HEK293 (cell line): Measurements from ENCODE around the gene BLOC1S3.
A peak's percentile ranks its signal among the peaks of the same experiment; 100 is the strongest.

ENCODE experiments used
- CTCF ChIA-PET: fragments of 350-600 bp; formaldehyde crosslinking; extraction: SDS; loops from one replicate; lab custom pipeline; 2021; ENCODE audit warnings: antibody characterized with exemption; lab: Yijun Ruan, JAX
- POLR2A ChIA-PET: fragments of 300-600 bp; formaldehyde crosslinking; extraction: SDS; loops from one replicate; lab custom pipeline; 2020; ENCODE audit warnings: antibody characterized with exemption, inconsistent platforms; lab: Yijun Ruan, JAX
- H3K27ac ChIP-seq: fragments of 200-500 bp; sonication (Bioruptor generic); 2 replicates; pipeline ENCODE4 v1.5.1; 2014; ENCODE audit warnings: low read depth, low read length, control low read depth, inconsistent platforms; ENCODE audit errors: extremely low read depth
- H3K36me3 ChIP-seq, 2 experiments: fragments of 200-500 bp in 1 of 2; sonication (Bioruptor generic) in 1 of 2; 1 replicate in 1 of 2; 2 replicates in 1 of 2; pipeline ENCODE4 v1.5.1; 2014 to 2017; ENCODE audit warnings: inconsistent platforms in 2 of 2, low read length in 2 of 2; ENCODE audit not compliant: control insufficient read depth in 2 of 2, insufficient read depth in 1 of 2
- H3K4me1 ChIP-seq: fragments of 200-500 bp; sonication (Bioruptor generic); 2 replicates; pipeline ENCODE4 v1.5.1; 2014; ENCODE audit warnings: mild to moderate bottlenecking, low read length, inconsistent platforms; ENCODE audit not compliant: control insufficient read depth, insufficient read depth
- H3K4me3 ChIP-seq: 2 replicates; pipeline ENCODE4 v1.5.1; 2011; ENCODE audit warnings: low read depth, mild to moderate bottlenecking, control low read depth, low read length, moderate library complexity
- H3K9me3 ChIP-seq: fragments of 200-500 bp; sonication (Bioruptor generic); 2 replicates; pipeline ENCODE4 v1.5.1; 2014; ENCODE audit warnings: low read depth, low read length, inconsistent platforms; ENCODE audit not compliant: control insufficient read depth, insufficient read depth
- SCRT1 ChIP-seq: fragments of 450-650 bp; formaldehyde crosslinking; IDR thresholded peaks from 2 replicates; pipeline ENCODE4 v1.5.1; 2016; ENCODE audit warnings: missing biosample characterization, missing genetic modification characterization, borderline replicate concordance
- SP7 ChIP-seq: fragments of 450-650 bp; formaldehyde crosslinking; IDR thresholded peaks from 2 replicates; pipeline ENCODE4 v1.5.1; 2016; ENCODE audit warnings: missing biosample characterization, missing genetic modification characterization
- TRIM28 ChIP-seq: IDR thresholded peaks from 2 replicates; pipeline ENCODE4 v1.6.1; 2011; ENCODE audit warnings: low read length, control low read depth, borderline replicate concordance
- ZBTB20 ChIP-seq: fragments of 450-650 bp; formaldehyde crosslinking; IDR thresholded peaks from 2 replicates; pipeline ENCODE4 v1.5.1; 2016; ENCODE audit warnings: missing biosample characterization, missing genetic modification characterization
- ZEB2 ChIP-seq: fragments of 450-650 bp; formaldehyde crosslinking; IDR thresholded peaks from 2 replicates; pipeline ENCODE4 v1.5.1; 2016; ENCODE audit warnings: missing biosample characterization, missing genetic modification characterization
- ZFP41 ChIP-seq: fragments of 450-650 bp; formaldehyde crosslinking; IDR thresholded peaks from 2 replicates; pipeline ENCODE4 v1.5.1; 2016; ENCODE audit warnings: missing biosample characterization, missing genetic modification characterization, borderline replicate concordance
- ZNF10 ChIP-seq: fragments of 450-650 bp; formaldehyde crosslinking; IDR thresholded peaks from 2 replicates; pipeline ENCODE4 v1.5.1; 2017; ENCODE audit warnings: missing biosample characterization, missing genetic modification characterization
- ZNF146 ChIP-seq: fragments of 450-650 bp; formaldehyde crosslinking; IDR thresholded peaks from 2 replicates; pipeline ENCODE4 v1.5.1; 2016; ENCODE audit warnings: missing biosample characterization, missing genetic modification characterization
- ZNF16 ChIP-seq: fragments of 450-650 bp; formaldehyde crosslinking; IDR thresholded peaks from 2 replicates; pipeline ENCODE4 v1.5.1; 2016; ENCODE audit warnings: low read depth, missing biosample characterization, missing genetic modification characterization
- ZNF223 ChIP-seq: fragments of 450-650 bp; formaldehyde crosslinking; IDR thresholded peaks from 2 replicates; pipeline ENCODE4 v1.5.1; 2016; ENCODE audit warnings: missing biosample characterization, missing genetic modification characterization
- ZNF404 ChIP-seq: fragments of 450-650 bp; formaldehyde crosslinking; IDR thresholded peaks from 2 replicates; pipeline ENCODE4 v1.5.1; 2017; ENCODE audit warnings: missing biosample characterization, missing genetic modification characterization
- ZNF510 ChIP-seq: fragments of 450-650 bp; formaldehyde crosslinking; IDR thresholded peaks from 2 replicates; pipeline ENCODE4 v1.5.1; 2018; ENCODE audit warnings: mild to moderate bottlenecking, missing genetic modification characterization, missing biosample characterization; ENCODE audit not compliant: insufficient replicate concordance
- ZNF530 ChIP-seq: fragments of 450-650 bp; formaldehyde crosslinking; IDR thresholded peaks from 2 replicates; pipeline ENCODE4 v1.5.1; 2016; ENCODE audit warnings: low read depth, missing biosample characterization, missing genetic modification characterization
- ZNF549 ChIP-seq: fragments of 450-650 bp; IDR thresholded peaks from 2 replicates; pipeline ENCODE4 v1.5.1; 2018; ENCODE audit warnings: missing biosample characterization, missing genetic modification characterization, mild to moderate bottlenecking, inconsistent platforms, moderate library complexity
- ZNF561 ChIP-seq: fragments of 450-650 bp; IDR thresholded peaks from 2 replicates; pipeline ENCODE4 v1.5.1; 2018; ENCODE audit warnings: missing biosample characterization, missing genetic modification characterization, borderline replicate concordance
- ZNF600 ChIP-seq: fragments of 450-650 bp; formaldehyde crosslinking; IDR thresholded peaks from 2 replicates; pipeline ENCODE4 v1.5.1; 2016; ENCODE audit warnings: missing biosample characterization, missing genetic modification characterization
- TF ChIP-seq, protein P1 (sequence below): fragments of 450-650 bp; formaldehyde crosslinking; IDR thresholded peaks from 2 replicates; pipeline ENCODE4 v1.5.1; 2016; ENCODE audit warnings: missing biosample characterization, missing genetic modification characterization
- TF ChIP-seq, protein P2 (sequence below): fragments of 450-650 bp; formaldehyde crosslinking; IDR thresholded peaks from 2 replicates; pipeline ENCODE4 v1.5.1; 2016; ENCODE audit warnings: missing biosample characterization, missing genetic modification characterization, low read depth
- TF ChIP-seq, protein P3 (sequence below): fragments of 450-650 bp; formaldehyde crosslinking; IDR thresholded peaks from 2 replicates; pipeline ENCODE4 v1.5.1; 2016; ENCODE audit warnings: missing biosample characterization, missing genetic modification characterization
- TF ChIP-seq, protein P4 (sequence below): fragments of 450-650 bp; formaldehyde crosslinking; IDR thresholded peaks from 2 replicates; pipeline ENCODE4 v1.5.0; 2017; ENCODE audit warnings: missing biosample characterization, missing genetic modification characterization, borderline replicate concordance
- TF ChIP-seq, protein P5 (sequence below): fragments of 450-650 bp; formaldehyde crosslinking; IDR thresholded peaks from 2 replicates; pipeline ENCODE4 v1.5.1; 2017; ENCODE audit warnings: missing biosample characterization, mild to moderate bottlenecking, missing genetic modification characterization, moderate library complexity
- TF ChIP-seq, protein P6 (sequence below): fragments of 450-650 bp; formaldehyde crosslinking; IDR thresholded peaks from 2 replicates; pipeline ENCODE4 v1.5.1; 2016; ENCODE audit warnings: missing biosample characterization, missing genetic modification characterization
- TF ChIP-seq, protein P7 (sequence below): fragments of 450-650 bp; formaldehyde crosslinking; IDR thresholded peaks from 2 replicates; pipeline ENCODE4 v1.5.1; 2016; ENCODE audit warnings: missing biosample characterization, missing genetic modification characterization

BLOC1S3 gene

DNA sequence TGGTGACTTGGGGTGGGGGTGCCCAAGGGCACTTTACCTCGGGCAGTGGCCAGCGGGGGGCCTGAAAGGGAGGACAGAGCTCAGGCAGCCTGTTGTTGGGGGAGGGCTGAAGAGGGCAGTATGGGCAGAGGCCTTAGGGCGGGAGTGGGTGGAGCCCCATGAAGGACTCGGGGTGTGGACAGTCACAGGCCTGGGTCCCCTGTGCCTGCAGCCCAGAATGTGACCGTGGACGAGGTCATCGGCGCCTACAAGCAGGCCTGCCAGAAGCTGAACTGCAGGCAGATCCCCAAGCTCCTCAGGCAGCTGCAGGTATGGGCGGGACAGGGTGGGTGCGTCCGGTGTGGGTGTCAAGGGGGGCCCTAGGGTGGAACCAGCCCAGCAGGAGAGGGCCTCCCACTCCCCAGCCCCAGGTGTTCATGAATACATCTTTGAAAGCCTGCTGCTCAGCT, 40.3 kb upstream of the BLOC1S3 start (continued):
- TF ChIP-seq ZNF223 (tag by site-specific recombination) (0 out of 2 replicates have a peak, but pooled peaks have one; percentile 17), ZNF146 (no peak), ZNF510 (tag by site-specific recombination) (no peak), SCRT1 (tag by site-specific recombination) (no peak), ZEB2 (tag by site-specific recombination) (no peak), ZNF549 (tag by site-specific recombination) (no peak), ZNF561 (tag by site-specific recombination) (no peak)
- TF ChIP-seq, protein P1, sequence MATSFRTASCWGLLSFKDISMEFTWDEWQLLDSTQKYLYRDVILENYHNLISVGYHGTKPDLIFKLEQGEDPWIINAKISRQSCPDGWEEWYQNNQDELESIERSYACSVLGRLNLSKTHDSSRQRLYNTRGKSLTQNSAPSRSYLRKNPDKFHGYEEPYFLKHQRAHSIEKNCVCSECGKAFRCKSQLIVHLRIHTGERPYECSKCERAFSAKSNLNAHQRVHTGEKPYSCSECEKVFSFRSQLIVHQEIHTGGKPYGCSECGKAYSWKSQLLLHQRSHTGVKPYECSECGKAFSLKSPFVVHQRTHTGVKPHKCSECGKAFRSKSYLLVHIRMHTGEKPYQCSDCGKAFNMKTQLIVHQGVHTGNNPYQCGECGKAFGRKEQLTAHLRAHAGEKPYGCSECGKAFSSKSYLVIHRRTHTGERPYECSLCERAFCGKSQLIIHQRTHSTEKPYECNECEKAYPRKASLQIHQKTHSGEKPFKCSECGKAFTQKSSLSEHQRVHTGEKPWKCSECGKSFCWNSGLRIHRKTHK = no peak
- TF ChIP-seq, protein P2, sequence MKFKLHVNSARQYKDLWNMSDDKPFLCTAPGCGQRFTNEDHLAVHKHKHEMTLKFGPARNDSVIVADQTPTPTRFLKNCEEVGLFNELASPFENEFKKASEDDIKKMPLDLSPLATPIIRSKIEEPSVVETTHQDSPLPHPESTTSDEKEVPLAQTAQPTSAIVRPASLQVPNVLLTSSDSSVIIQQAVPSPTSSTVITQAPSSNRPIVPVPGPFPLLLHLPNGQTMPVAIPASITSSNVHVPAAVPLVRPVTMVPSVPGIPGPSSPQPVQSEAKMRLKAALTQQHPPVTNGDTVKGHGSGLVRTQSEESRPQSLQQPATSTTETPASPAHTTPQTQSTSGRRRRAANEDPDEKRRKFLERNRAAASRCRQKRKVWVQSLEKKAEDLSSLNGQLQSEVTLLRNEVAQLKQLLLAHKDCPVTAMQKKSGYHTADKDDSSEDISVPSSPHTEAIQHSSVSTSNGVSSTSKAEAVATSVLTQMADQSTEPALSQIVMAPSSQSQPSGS = no peak

DNA sequence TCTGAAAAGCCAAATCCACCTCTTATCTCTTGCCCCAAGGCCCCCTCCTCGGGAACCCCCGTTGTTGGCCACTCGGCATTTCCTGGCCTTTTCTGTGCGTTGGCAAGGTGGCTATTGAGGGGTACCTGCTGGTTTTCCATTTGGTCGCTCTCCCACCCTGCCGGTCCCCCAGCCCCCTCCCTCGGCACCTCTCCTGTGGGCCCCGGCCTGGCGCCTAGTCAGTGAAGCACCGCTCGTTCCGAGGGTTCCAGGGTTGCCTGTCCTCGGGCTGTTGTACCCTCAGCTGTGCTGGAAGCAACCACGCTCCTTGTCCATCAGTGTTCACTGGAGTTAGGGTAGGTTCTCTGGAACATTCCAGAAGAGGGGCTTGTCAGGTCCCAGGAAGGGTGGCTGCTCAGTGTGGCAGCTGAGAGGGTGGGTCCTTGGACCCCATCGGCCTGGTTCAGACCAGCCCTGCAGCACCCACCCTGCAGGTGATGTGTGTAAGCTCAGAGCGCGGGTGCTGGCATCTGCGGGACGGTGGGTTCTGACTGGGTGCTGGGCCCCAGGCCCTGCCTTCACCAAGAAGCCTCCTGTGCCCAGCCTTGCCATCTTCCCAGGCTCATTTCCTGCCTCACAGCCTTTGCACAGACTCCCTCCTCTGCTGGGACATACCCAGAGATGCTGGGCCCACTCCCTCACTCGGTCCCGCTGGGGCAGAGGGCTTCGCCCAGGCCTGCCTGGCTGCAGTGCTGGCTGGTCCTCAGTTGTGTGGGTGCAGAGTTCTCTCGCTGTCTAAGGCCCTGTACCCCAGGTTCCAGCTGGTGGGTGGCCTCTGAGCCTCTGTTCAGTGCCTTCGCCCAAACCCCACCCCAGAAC, 39.1 kb upstream of the BLOC1S3 start:
- CTCF ChIA-PET = no interaction called here
- POLR2A ChIA-PET = no interaction called here
- Histone ChIP-seq H3K27ac (no peak overlapping the region), H3K4me3 (no peak overlapping the region), H3K9me3 (no peaks in the 10 kb centered on the region), H3K36me3 (peaks cover 0 to 30% of the 10 kb centered on the region in 2 experiments; a peak in 2 of 3 replicates), H3K4me1 (peaks cover 5% of the 10 kb centered on the region; the same call in 1 of the 2 replicates)
- TF ChIP-seq ZNF530 (tag by site-specific recombination) (no peak), ZNF404 (tag by site-specific recombination) (no peak), ZNF600 (tag by site-specific recombination) (no peak), SP7 (tag by site-specific recombination) (no peak), ZFP41 (tag by site-specific recombination) (no peak), ZNF16 (tag by site-specific recombination) (no peak), ZBTB20 (tag by site-specific recombination) (no peak), ZNF10 (tag by site-specific recombination) (no peak), TRIM28 (no peak)
- TF ChIP-seq, protein P3, sequence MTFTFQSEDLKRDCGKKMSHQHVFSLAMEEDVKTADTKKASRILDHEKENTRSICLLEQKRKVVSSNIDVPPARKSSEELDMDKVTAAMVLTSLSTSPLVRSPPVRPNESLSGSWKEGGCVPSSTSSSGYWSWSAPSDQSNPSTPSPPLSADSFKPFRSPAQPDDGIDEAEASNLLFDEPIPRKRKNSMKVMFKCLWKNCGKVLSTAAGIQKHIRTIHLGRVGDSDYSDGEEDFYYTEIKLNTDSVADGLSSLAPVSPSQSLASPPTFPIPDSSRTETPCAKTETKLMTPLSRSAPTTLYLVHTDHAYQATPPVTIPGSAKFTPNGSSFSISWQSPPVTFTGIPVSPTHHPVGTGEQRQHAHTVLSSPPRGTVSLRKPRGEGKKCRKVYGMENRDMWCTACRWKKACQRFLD (tag by site-specific recombination) = no peak
- TF ChIP-seq, protein P4, sequence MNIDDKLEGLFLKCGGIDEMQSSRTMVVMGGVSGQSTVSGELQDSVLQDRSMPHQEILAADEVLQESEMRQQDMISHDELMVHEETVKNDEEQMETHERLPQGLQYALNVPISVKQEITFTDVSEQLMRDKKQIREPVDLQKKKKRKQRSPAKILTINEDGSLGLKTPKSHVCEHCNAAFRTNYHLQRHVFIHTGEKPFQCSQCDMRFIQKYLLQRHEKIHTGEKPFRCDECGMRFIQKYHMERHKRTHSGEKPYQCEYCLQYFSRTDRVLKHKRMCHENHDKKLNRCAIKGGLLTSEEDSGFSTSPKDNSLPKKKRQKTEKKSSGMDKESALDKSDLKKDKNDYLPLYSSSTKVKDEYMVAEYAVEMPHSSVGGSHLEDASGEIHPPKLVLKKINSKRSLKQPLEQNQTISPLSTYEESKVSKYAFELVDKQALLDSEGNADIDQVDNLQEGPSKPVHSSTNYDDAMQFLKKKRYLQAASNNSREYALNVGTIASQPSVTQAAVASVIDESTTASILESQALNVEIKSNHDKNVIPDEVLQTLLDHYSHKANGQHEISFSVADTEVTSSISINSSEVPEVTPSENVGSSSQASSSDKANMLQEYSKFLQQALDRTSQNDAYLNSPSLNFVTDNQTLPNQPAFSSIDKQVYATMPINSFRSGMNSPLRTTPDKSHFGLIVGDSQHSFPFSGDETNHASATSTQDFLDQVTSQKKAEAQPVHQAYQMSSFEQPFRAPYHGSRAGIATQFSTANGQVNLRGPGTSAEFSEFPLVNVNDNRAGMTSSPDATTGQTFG = no peak
- TF ChIP-seq, protein P5, sequence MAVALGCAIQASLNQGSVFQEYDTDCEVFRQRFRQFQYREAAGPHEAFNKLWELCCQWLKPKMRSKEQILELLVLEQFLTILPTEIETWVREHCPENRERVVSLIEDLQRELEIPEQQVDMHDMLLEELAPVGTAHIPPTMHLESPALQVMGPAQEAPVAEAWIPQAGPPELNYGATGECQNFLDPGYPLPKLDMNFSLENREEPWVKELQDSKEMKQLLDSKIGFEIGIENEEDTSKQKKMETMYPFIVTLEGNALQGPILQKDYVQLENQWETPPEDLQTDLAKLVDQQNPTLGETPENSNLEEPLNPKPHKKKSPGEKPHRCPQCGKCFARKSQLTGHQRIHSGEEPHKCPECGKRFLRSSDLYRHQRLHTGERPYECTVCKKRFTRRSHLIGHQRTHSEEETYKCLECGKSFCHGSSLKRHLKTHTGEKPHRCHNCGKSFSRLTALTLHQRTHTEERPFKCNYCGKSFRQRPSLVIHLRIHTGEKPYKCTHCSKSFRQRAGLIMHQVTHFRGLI (tag by site-specific recombination) = no peak
- TF ChIP-seq, protein P6, sequence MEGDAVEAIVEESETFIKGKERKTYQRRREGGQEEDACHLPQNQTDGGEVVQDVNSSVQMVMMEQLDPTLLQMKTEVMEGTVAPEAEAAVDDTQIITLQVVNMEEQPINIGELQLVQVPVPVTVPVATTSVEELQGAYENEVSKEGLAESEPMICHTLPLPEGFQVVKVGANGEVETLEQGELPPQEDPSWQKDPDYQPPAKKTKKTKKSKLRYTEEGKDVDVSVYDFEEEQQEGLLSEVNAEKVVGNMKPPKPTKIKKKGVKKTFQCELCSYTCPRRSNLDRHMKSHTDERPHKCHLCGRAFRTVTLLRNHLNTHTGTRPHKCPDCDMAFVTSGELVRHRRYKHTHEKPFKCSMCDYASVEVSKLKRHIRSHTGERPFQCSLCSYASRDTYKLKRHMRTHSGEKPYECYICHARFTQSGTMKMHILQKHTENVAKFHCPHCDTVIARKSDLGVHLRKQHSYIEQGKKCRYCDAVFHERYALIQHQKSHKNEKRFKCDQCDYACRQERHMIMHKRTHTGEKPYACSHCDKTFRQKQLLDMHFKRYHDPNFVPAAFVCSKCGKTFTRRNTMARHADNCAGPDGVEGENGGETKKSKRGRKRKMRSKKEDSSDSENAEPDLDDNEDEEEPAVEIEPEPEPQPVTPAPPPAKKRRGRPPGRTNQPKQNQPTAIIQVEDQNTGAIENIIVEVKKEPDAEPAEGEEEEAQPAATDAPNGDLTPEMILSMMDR (tag by site-specific recombination) = no peak
- TF ChIP-seq, protein P7, sequence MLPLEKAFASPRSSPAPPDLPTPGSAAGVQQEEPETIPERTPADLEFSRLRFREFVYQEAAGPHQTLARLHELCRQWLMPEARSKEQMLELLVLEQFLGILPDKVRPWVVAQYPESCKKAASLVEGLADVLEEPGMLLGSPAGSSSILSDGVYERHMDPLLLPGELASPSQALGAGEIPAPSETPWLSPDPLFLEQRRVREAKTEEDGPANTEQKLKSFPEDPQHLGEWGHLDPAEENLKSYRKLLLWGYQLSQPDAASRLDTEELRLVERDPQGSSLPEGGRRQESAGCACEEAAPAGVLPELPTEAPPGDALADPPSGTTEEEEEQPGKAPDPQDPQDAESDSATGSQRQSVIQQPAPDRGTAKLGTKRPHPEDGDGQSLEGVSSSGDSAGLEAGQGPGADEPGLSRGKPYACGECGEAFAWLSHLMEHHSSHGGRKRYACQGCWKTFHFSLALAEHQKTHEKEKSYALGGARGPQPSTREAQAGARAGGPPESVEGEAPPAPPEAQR (tag by site-specific recombination) = no peak
